Vagina (tissue), 2 donors: ENCODE results near the gene OR1I1. TPM values are rescaled to one million over a fixed set of nuclear protein-coding genes. Genes with fewer than 3 reads are reported as not detected.
A peak's percentile ranks its signal among the peaks of the same experiment; 100 is the strongest.

Experiments
- DNase-seq, 2 donors: peaks; one replicate each; pipeline ENCODE4 v3.0.0-alpha.2; 2017; ENCODE audit errors: extremely low spot score in 2 of 2
- H3K27ac ChIP-seq: fragments of 200-600 bp; sonication (generic); one replicate; pipeline ENCODE4 v1.5.1; 2019
- H3K27me3 ChIP-seq: fragments of 200-600 bp; sonication (generic); one replicate; pipeline ENCODE4 v1.5.1; 2019
- H3K36me3 ChIP-seq, 2 donors: fragments of 200-600 bp; sonication (generic); one replicate each; pipeline ENCODE4 v1.5.1; 2017 to 2019
- H3K4me1 ChIP-seq: fragments of 200-600 bp; sonication (generic); one replicate; pipeline ENCODE4 v1.5.1; 2019
- H3K4me3 ChIP-seq, 2 donors: fragments of 200-600 bp; sonication (generic); 1 replicate in 1 of 2; 2 replicates in 1 of 2; pipeline ENCODE4 v1.5.1; 2016 to 2019
- H3K9me3 ChIP-seq: fragments of 200-600 bp; sonication (generic); one replicate; pipeline ENCODE4 v1.5.1; 2019
- POLR2A ChIP-seq, 2 donors: fragments of 450-650 bp; IDR thresholded peaks; one replicate each; pipeline ENCODE4 v1.6.1; 2017; ENCODE audit warnings: antibody characterized with exemption in 2 of 2, mild to moderate bottlenecking in 2 of 2, moderate library complexity in 2 of 2
- POLR2AphosphoS5 ChIP-seq, 2 donors: sonication (generic); formaldehyde crosslinking; IDR thresholded peaks; one replicate each; pipeline ENCODE4 v1.9.0; 2017; ENCODE audit warnings: antibody characterized with exemption in 2 of 2, mild to moderate bottlenecking in 2 of 2, low read depth in 1 of 2; ENCODE audit not compliant: insufficient read depth in 1 of 2
- intact Hi-C: fragments of 100-400 bp; cut with DNase I; formaldehyde crosslinking; loops from one replicate; pipeline ENCODE4 v1.15.1; 2023
- total RNA-seq: library from RNA; depleted of rRNA; stranded (reverse); fragments of >200 nt; gene quantifications from one replicate; pipeline ENCODE4 v1.2.3, GENCODE V29; 2016
- TF ChIP-seq, protein P1 (sequence below), 3 experiments: fragments of 450-650 bp in 2 of 3; fragments of 200-600 bp in 1 of 3; sonication (generic) in 1 of 3; IDR thresholded peaks; one replicate each; pipeline ENCODE4 v1.5.1; 2017 to 2019; ENCODE audit warnings: antibody characterized with exemption in 3 of 3, mild to moderate bottlenecking in 2 of 3, moderate library complexity in 2 of 3

Gene OR1I1
- total RNA-seq, 1 donor from 2014 or later: not detected

DNA sequence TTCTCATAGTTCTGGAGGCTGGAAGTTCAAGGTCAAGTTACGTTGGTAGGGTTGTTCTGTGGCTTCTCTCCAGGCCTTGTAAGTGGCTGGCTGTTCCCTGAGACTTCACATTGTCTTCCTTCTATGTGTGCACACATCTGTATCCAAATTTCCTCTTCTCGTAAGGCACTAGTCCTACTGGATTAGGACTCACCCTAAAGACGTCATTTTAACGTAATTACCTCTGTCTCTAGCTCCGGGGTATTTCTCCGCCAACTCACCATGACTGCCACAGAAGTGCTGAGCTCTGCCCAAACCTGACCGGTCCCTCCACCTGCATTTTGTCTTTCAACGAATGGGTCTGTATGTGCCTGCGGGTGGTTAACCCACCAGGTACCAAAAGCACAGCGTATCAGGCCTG is 16.4 kb downstream of the OR1I1 start:
- Histone ChIP-seq H3K27ac (peak overlapping the region; percentile 53), H3K4me3 (no peak overlapping the region), H3K4me1 (no peaks in the 10 kb centered on the region), H3K27me3 (no peaks in the 10 kb centered on the region), H3K9me3 (no peaks in the 10 kb centered on the region), H3K36me3 (no peaks in the 10 kb centered on the region)
- no peak for DNase-seq
- intact Hi-C loops: no loop called here
- TF ChIP-seq, protein P1, sequence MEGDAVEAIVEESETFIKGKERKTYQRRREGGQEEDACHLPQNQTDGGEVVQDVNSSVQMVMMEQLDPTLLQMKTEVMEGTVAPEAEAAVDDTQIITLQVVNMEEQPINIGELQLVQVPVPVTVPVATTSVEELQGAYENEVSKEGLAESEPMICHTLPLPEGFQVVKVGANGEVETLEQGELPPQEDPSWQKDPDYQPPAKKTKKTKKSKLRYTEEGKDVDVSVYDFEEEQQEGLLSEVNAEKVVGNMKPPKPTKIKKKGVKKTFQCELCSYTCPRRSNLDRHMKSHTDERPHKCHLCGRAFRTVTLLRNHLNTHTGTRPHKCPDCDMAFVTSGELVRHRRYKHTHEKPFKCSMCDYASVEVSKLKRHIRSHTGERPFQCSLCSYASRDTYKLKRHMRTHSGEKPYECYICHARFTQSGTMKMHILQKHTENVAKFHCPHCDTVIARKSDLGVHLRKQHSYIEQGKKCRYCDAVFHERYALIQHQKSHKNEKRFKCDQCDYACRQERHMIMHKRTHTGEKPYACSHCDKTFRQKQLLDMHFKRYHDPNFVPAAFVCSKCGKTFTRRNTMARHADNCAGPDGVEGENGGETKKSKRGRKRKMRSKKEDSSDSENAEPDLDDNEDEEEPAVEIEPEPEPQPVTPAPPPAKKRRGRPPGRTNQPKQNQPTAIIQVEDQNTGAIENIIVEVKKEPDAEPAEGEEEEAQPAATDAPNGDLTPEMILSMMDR (IDR thresholded peaks at IDR 0.05): no peak
- TF ChIP-seq POLR2A (IDR thresholded peaks at IDR 0.05) (no peak), POLR2AphosphoS5 (IDR thresholded peaks at IDR 0.05; ENCODE audit: insufficient read depth in 1 of 2, low read depth in 1 of 2) (no peak)

DNA sequence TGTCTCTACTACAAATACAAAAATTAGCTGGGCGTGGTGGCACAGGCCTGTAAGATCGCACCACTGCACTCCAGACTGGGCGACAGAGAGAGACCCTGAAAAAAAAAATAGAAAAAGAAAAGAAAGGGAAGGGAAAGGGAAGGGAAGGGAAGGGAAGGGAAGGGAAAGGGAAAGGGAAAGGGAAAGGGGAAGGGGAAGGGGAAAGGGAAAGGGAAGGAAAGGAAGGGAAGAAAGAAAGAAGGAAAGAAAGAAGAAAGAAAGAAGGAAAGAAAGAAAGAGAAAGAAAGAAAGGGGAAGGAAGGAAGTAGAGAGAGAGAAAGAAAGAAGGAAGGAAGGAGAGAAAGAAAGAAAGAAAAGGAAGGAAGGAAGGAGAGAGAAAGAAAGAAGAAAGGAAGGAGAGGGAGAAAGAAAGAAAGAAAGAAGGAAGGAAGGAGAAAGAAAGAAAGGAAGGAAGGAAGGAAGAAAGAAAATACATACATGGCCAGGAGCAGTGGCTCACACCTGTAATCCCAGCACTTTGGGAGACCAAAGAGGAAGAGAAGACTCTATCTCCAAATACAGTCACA is 17.1 kb downstream of the OR1I1 start:
- intact Hi-C loops: no loop called here
- TF ChIP-seq POLR2A (IDR thresholded peaks at IDR 0.05) (no peak), POLR2AphosphoS5 (IDR thresholded peaks at IDR 0.05; ENCODE audit: insufficient read depth in 1 of 2, low read depth in 1 of 2) (no peak)
- TF ChIP-seq, protein P1 (IDR thresholded peaks at IDR 0.05): no peak
- H3K4me3 ChIP-seq: no peak overlapping the region
- H3K4me1 ChIP-seq: no peaks in the 10 kb centered on the region
- no peak for DNase-seq
- H3K27me3 ChIP-seq: no peaks in the 10 kb centered on the region
- H3K27ac ChIP-seq: no peak overlapping the region
- no peaks in the 10 kb centered on the region for H3K9me3 ChIP-seq
- H3K36me3 ChIP-seq: no peaks in the 10 kb centered on the region

DNA sequence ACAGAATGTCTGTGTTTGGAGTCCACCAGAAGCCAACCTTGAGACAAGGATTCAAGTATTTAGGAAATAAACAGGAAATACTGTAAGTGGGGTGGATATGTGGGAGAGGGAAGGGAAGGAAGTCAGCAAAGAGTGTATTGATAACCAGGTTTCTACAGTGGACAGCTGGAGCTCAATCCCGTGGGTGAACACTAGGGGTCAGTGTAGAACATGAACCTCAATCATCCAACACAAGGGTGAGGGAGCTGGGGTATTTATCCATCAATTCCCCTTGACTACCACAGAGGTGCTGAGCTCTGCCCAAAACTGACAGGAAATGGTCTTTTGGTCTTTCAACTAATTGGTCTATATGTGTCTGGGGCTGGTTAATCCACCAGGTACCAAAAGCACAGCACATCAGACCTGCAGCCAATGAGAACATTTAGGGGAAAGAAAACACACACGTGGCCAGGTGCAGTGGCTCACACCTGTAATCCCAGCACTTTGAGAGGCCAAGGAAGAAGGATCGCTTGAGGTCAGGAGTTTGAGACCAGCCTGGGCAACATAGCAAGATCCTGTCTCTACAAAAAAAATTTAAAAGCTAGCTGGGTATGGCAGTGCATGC is 19.6 kb downstream of the OR1I1 start:
- Histone ChIP-seq H3K4me3 (no peak overlapping the region), H3K9me3 (no peaks in the 10 kb centered on the region), H3K4me1 (no peaks in the 10 kb centered on the region), H3K27me3 (no peaks in the 10 kb centered on the region), H3K36me3 (no peaks in the 10 kb centered on the region), H3K27ac (no peak overlapping the region)
- TF ChIP-seq POLR2A (IDR thresholded peaks at IDR 0.05) (no peak), POLR2AphosphoS5 (IDR thresholded peaks at IDR 0.05; ENCODE audit: insufficient read depth in 1 of 2, low read depth in 1 of 2) (peak in 1 of 2 donors; percentile 10)
- TF ChIP-seq, protein P1 (IDR thresholded peaks at IDR 0.05): peak; percentile 26 to 51 (median 40)
- DNase-seq: no peak
- intact Hi-C loops: no loop called here

DNA sequence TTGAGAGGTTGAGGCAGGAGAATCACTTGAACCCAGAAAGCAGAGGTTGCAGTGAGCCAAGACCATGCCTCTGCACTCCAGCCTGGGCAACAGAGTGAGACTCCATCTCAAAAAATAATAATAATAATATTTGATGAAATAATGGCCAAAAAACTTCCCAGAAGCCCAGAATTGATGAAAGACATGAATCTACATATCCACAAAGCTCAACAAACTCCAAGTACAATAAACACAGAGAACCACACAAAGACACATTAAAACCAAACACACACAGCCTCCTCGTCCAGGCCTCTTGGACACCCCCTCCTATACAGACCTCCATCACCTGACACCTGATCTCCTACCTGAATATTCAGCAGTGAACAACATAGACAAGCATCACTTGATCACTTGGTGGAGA is 22.0 kb downstream of the OR1I1 start:
- DNase-seq: no peak
- TF ChIP-seq POLR2AphosphoS5 (IDR thresholded peaks at IDR 0.05; ENCODE audit: insufficient read depth in 1 of 2, low read depth in 1 of 2): no peak
- TF ChIP-seq POLR2A (IDR thresholded peaks at IDR 0.05): no peak
- TF ChIP-seq, protein P1 (IDR thresholded peaks at IDR 0.05): no peak
- intact Hi-C loops: no loop called here
- H3K27me3 ChIP-seq: no peaks in the 10 kb centered on the region
- peaks cover 16% of the 10 kb centered on the region for H3K4me1 ChIP-seq
- H3K9me3 ChIP-seq: no peaks in the 10 kb centered on the region
- no peak overlapping the region for H3K27ac ChIP-seq
- peaks cover 0 to under 1% of the 10 kb centered on the region in 2 donors for H3K36me3 ChIP-seq
- no peak overlapping the region for H3K4me3 ChIP-seq

DNA sequence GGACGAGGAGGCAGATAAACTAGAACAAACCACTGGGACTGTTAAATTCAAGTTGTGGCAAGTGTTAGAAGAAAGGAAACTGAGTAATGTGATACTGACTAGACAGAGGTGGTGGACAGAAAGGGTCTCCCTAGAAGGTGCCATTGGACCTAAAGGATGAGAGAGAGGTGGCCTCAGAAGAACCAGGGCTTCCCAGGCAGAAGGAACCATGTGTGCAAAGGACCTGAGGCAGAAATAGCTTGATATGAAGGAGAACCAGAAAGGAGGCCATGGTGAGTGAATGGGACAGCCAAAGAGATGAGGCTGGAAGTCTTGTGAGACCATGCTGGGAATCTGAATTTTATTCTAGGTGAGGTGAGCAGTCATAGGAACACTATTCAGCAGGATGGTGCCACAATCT is 22.4 kb downstream of the OR1I1 start:
- H3K36me3 ChIP-seq: peaks cover 0 to 4% of the 10 kb centered on the region in 2 donors
- H3K27me3 ChIP-seq: no peaks in the 10 kb centered on the region
- no peak overlapping the region for H3K27ac ChIP-seq
- H3K4me1 ChIP-seq: peaks cover 20% of the 10 kb centered on the region
- no peak for DNase-seq
- intact Hi-C loops: no loop called here
- no peaks in the 10 kb centered on the region for H3K9me3 ChIP-seq
- TF ChIP-seq, protein P1 (IDR thresholded peaks at IDR 0.05): no peak
- TF ChIP-seq POLR2AphosphoS5 (IDR thresholded peaks at IDR 0.05; ENCODE audit: insufficient read depth in 1 of 2, low read depth in 1 of 2) (no peak), POLR2A (IDR thresholded peaks at IDR 0.05) (no peak)
- no peak overlapping the region for H3K4me3 ChIP-seq
